ENCODE measurements around the gene CCDC134. TPM values are rescaled to one million over a fixed set of nuclear protein-coding genes. Genes with fewer than 3 reads are reported as not detected.

The CCDC134 gene
- total RNA-seq = 6.8 and 8.9 TPM in 2 replicates

DNA sequence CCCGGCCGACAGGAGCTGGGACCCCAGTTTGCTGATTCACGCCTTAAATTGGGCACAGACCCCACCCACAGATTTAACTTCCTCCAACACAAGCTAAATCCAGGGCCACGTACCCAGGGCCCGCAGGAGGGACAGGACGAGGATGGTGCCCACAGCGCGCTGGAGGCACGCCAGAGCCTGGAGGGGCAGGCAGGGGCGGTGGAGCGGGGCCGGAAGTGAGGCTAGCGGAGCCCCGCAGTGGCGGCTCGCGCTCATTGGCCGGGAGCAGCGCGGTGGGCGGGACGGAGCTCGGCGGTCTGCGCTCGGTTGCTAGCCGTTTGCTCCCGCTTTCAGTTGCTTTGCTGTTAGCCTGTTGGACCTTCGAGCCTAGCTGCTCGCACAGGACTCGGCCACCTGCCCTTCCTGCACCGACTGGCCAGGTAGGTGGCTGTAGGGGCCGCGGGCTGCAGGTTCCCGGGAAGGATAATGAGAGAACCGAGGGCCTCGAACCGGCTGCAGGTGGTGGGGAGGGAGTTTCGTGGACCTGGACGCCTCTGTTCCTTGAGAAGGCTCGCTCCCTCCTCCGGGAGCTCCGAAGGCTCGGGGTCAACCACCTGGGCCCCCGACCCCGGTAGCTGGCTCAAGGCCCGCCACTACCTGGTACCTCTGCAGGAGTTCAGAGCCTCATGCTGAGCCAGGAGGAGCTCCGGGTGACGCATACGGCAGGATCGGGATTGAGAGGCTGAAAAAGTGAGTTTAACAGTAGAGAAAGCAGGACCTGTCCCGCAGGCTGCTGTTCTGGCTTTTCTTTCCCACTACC lies at the start of gene CCDC134:
TSS of gene CCDC134 (plus strand) at position 332 of the 799 bp plus-strand sequence. CDS start 8,212 bp downstream, outside the sequence.

DNA sequence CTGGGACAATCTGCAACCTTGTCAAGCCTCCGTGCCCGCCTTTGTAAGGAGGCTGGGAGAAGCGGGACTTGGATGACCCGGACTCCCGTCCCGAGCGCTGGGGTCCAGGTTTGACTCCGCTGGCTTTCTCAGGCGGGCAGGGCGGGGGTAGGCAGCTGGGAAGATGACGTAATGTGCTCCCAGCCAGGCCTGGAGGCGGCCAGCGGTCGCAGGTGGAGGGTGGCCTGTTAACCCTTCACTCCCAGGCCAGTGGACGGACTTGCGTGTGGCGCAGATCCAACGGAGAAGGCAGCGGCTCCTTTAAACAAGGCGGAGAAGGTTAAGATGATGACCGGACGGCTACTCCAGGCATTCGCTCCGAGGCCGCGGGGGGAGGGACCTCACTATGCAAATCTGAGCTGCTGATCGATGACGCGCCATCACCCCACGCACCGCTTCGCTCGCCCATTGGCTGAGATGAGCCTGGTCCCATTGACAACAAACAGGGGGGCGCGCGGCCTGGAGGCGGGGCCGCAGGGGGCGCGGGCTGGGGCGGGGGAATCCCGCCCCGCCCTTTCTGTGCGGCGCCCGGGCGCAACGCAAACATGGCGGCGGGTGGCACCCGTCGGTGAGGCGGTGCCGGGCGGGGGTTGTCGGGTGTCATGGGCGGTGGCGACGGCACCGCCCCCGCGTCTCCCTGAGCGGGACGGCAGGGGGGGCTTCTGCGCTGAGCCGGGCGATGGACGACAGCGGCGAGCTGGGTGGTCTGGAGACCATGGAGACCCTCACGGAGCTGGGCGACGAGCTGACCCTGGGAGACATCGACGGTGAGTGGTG lies 32.3 kb downstream of the CCDC134 start, which contains the start of gene SREBF2:
TSS of gene SREBF2 (plus strand) at position 553 of the 816 bp plus-strand sequence. CDS start at position 719, 166 bp downstream.

Other genes starting within 250 kb of the CCDC134 start
- gene CSDC2, start 239.7 kb upstream of the CCDC134 start, total RNA-seq = 20.5 and 30.9 TPM in 2 replicates
- gene PMM1, start 210.8 kb upstream of the CCDC134 start, total RNA-seq = 34.4 and 45.1 TPM in 2 replicates
- 11.3 and 13.4 TPM in 2 replicates for gene DESI1, start 179.6 kb upstream of the CCDC134 start, total RNA-seq
- gene XRCC6, start 179.4 kb upstream of the CCDC134 start, total RNA-seq = 298 and 490 TPM in 2 replicates
- gene SNU13, start 111.8 kb upstream of the CCDC134 start, total RNA-seq = 71.9 and 83.4 TPM in 2 replicates
- gene MEI1, start 101.2 kb upstream of the CCDC134 start, total RNA-seq = 0.73 and 0.99 TPM in 2 replicates
- 60.7 and 83.5 TPM in 2 replicates for gene SREBF2, start 32.4 kb downstream of the CCDC134 start, total RNA-seq
- not detected in 2 replicates for gene SHISA8, start 114.4 kb downstream of the CCDC134 start, total RNA-seq
- gene TNFRSF13C, start 126.1 kb downstream of the CCDC134 start, total RNA-seq = 0.15 and 0.17 TPM in 2 replicates
- 3.5 and 33.3 TPM in 2 replicates for gene CENPM, start 146.5 kb downstream of the CCDC134 start, total RNA-seq
- under 0.01 and 0.33 TPM in 2 replicates for gene SEPTIN3, start 168.8 kb downstream of the CCDC134 start, total RNA-seq
- gene WBP2NL, start 198.1 kb downstream of the CCDC134 start, total RNA-seq = 0.73 and 1.7 TPM in 2 replicates